Epithelial cell of esophagus (primary cell): ENCODE measurements around the gene AP3B2.

Source experiments
- DNase-seq: peaks from one replicate; pipeline ENCODE4 v3.0.0; 2010; ENCODE audit warnings: low read depth
- H3K4me3 ChIP-seq: 2 replicates; pipeline ENCODE4 v1.5.1; 2011; ENCODE audit warnings: mild to moderate bottlenecking, low read length, control low read depth
- TF ChIP-seq, protein P1 (sequence below): IDR thresholded peaks from 2 replicates; pipeline ENCODE4 v1.5.1; 2011; ENCODE audit warnings: low read depth, mild to moderate bottlenecking, low read length, control low read depth, inconsistent platforms; ENCODE audit not compliant: insufficient read depth; ENCODE audit errors: missing control alignments

Gene AP3B2

DNA sequence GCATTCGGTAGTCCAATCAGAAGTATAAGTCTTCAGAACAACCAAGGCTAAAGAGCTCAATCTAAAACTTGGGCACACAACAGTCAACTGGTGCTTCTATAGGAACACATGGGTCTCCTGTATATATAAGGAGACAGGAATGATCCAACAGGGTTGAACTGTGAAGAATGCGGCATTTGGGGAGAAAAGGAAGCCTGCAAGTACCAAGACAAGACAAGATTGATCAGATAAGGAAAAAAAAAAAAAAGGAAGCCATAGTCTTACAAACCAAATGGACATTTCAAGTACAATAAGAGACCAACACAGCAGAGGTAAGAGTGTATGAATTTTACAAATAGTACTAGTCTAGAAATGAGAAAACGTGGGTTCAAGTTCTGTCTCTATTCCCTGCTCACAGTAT is 69.0 kb downstream of the AP3B2 start:
- DNase-seq = no peak
- TF ChIP-seq, protein P1, sequence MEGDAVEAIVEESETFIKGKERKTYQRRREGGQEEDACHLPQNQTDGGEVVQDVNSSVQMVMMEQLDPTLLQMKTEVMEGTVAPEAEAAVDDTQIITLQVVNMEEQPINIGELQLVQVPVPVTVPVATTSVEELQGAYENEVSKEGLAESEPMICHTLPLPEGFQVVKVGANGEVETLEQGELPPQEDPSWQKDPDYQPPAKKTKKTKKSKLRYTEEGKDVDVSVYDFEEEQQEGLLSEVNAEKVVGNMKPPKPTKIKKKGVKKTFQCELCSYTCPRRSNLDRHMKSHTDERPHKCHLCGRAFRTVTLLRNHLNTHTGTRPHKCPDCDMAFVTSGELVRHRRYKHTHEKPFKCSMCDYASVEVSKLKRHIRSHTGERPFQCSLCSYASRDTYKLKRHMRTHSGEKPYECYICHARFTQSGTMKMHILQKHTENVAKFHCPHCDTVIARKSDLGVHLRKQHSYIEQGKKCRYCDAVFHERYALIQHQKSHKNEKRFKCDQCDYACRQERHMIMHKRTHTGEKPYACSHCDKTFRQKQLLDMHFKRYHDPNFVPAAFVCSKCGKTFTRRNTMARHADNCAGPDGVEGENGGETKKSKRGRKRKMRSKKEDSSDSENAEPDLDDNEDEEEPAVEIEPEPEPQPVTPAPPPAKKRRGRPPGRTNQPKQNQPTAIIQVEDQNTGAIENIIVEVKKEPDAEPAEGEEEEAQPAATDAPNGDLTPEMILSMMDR = no peak
- H3K4me3 ChIP-seq = no peak overlapping the region

DNA sequence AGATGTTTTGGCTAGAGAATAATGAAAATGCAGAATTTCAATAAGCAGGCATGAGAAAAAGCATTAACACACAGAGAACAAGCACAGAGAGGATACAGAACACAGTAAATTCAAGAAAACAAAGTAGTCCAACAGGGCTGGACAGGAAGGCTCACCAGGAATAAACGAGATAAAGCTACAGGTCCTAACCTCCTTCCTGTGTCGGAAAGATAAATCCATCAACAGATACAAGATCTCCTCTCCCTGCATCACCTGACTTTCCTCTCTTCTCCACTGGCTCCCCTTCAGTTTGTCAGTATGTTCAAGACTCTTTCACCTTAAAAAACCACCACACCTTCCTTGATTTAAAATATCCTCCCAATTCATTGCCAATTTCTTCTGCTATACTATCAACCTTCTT is 73.9 kb downstream of the AP3B2 start:
- TF ChIP-seq, protein P1 = no peak
- no peak overlapping the region for H3K4me3 ChIP-seq
- DNase-seq = no peak

DNA sequence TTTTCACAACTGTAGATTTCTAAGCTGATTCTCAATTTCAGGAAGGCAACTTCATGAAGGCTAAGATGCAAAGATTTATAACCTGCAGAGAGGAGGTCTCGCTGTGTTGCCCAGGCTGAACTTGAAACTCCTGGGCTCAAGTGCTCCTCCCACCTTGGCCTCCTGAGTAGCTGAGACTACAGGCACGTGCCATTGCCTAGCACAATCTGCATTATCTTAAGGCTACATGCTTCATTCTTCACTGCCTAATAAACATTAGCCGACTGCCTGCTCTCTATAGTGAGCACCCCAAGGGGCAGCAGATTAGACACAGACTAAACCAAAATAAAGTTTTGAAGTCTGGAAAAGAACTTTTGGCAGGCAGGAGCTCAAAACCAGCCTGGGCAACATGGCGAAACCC is 79.6 kb downstream of the AP3B2 start:
- TF ChIP-seq, protein P1 = no peak

GRCh38 chr15:82625136-82625535 is 84.5 kb downstream of the AP3B2 start:
- TF ChIP-seq, protein P1 = no peak
- no peak overlapping the region for H3K4me3 ChIP-seq
- DNase-seq = no peak

More for the DNA sequence above, 79.6 kb downstream of the AP3B2 start:
- no peak for DNase-seq
- H3K4me3 ChIP-seq = no peak overlapping the region

- TF ChIP-seq, protein P1 = no peak
- no peak overlapping the region for H3K4me3 ChIP-seq
- no peak for DNase-seq
Observed at GRCh38 chr15:82624438-82624837, 85.2 kb downstream of the AP3B2 start.

- no peak overlapping the region for H3K4me3 ChIP-seq
- TF ChIP-seq, protein P1 = no peak
- DNase-seq = peak; percentile 16
Observed at GRCh38 chr15:82624008-82624407, 85.7 kb downstream of the AP3B2 start.

GRCh38 chr15:82621970-82622369 is 87.7 kb downstream of the AP3B2 start:
- TF ChIP-seq, protein P1 = peak; percentile 28
- H3K4me3 ChIP-seq = no peak overlapping the region
- peak; percentile 9 for DNase-seq
